Testis (tissue), 2 donors: ENCODE data around the gene PTPRG.

Source experiments
- POLR2A ChIP-seq: fragments of 450-650 bp; IDR thresholded peaks from one replicate; pipeline ENCODE4 v1.6.1; 2017; ENCODE audit warnings: antibody characterized with exemption, mild to moderate bottlenecking, moderate library complexity
- TF ChIP-seq, protein P1 (sequence below), 3 experiments: fragments of 450-650 bp in 2 of 3; fragments of 200-600 bp in 1 of 3; sonication (generic) in 1 of 3; IDR thresholded peaks; one replicate each; pipeline ENCODE4 v1.5.1; 2016 to 2019; ENCODE audit warnings: antibody characterized with exemption in 3 of 3, mild to moderate bottlenecking in 2 of 3, moderate library complexity in 1 of 3

DNA sequence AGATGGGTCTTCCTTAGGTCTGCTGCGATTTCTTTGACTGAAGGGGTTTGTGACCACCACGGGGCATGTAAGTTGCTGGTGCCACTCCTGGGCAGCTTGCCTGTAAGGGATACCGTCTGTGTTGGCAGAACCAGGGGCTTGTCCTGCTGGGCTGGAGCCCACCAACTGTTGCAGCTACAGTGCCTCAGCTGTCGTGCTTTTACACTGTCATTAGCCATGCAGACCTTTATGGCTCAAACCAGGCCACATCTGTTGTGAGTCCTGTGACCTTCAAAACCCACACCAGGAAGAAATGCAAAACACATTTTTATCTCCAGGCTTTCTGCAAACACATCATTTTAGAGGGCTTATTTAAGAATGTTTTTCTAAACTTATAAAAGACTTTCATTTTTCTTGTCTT is 168.7 kb downstream of the PTPRG start:
- TF ChIP-seq POLR2A: no peak
- TF ChIP-seq, protein P1, sequence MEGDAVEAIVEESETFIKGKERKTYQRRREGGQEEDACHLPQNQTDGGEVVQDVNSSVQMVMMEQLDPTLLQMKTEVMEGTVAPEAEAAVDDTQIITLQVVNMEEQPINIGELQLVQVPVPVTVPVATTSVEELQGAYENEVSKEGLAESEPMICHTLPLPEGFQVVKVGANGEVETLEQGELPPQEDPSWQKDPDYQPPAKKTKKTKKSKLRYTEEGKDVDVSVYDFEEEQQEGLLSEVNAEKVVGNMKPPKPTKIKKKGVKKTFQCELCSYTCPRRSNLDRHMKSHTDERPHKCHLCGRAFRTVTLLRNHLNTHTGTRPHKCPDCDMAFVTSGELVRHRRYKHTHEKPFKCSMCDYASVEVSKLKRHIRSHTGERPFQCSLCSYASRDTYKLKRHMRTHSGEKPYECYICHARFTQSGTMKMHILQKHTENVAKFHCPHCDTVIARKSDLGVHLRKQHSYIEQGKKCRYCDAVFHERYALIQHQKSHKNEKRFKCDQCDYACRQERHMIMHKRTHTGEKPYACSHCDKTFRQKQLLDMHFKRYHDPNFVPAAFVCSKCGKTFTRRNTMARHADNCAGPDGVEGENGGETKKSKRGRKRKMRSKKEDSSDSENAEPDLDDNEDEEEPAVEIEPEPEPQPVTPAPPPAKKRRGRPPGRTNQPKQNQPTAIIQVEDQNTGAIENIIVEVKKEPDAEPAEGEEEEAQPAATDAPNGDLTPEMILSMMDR (IDR thresholded peaks at IDR 0.05): no peak
